Measurements from ENCODE around the gene GLCCI1. TPM values are rescaled to one million over a fixed set of nuclear protein-coding genes. Genes with fewer than 3 reads are reported as not detected.
A peak's percentile ranks its signal among the peaks of the same experiment; 100 is the strongest.
"Not testable (repeated sequence)": the region's sequence is repeated elsewhere in the genome, so short reads cannot be mapped to it uniquely, and the experiment has no call there.

GLCCI1 gene
- total and polyA plus RNA-seq, 4 experiments from 2014 or later: 10.4 to 49.7 (median 34.3) TPM

GRCh38 chr7:8057566-8057965 lies 89.0 kb downstream of the GLCCI1 start:
- H3K9me3 ChIP-seq (ENCODE audit: control insufficient read depth in 1 of 2, low read length in 2 of 2): no peaks in the 10 kb centered on the region
- no peak overlapping the region for H3K27ac ChIP-seq (ENCODE audit: low read depth, low read length)
- intact Hi-C loops (cut with micrococcal nuclease): no loop called here
- CTCF ChIA-PET (ENCODE audit: partially characterized antibody): no interaction called here
- Mint-ChIP-seq H3K9me3 (peaks cover 0 to 2% (median 0%) of the 10 kb centered on the region in 8 donors), H3K36me3 (peaks cover 48 to 52% of the 10 kb centered on the region in 2 donors), H3K27ac (peak overlapping the region in 2 of 7 donors; percentile 2 to 53), H3K4me1 (peaks cover 2 to 13% (median 6%) of the 10 kb centered on the region in 4 donors), H3K4me3 (no peak overlapping the region), H3K27me3 (no peaks in the 10 kb centered on the region)
- POLR2A ChIA-PET (ENCODE audit: partially characterized antibody): no interaction called here
- no peak for DNase-seq
- no peaks in the 10 kb centered on the region for H3K36me3 ChIP-seq (ENCODE audit: insufficient read depth, low read length)
- H3K27me3 ChIP-seq (ENCODE audit: insufficient read depth, low read length): no peaks in the 10 kb centered on the region
- H3K4me3 ChIP-seq (ENCODE audit: low read length in 2 of 2): no peak overlapping the region
- no peaks in the 10 kb centered on the region for H3K4me1 ChIP-seq (ENCODE audit: insufficient read depth, low read length)

- Mint-ChIP-seq H3K36me3 (peaks cover 56 to 59% of the 10 kb centered on the region in 2 donors), H3K27ac (peak overlapping the region in 1 of 7 donors; percentile 29), H3K4me3 (no peak overlapping the region), H3K27me3 (no peaks in the 10 kb centered on the region), H3K9me3 (peaks cover 0 to 4% (median 0%) of the 10 kb centered on the region in 8 donors), H3K4me1 (peaks cover 4 to 11% (median 11%) of the 10 kb centered on the region in 4 donors)
- H3K36me3 ChIP-seq (ENCODE audit: insufficient read depth, low read length): no peaks in the 10 kb centered on the region
- no peak overlapping the region for H3K4me3 ChIP-seq (ENCODE audit: low read length in 2 of 2)
- H3K4me1 ChIP-seq (ENCODE audit: insufficient read depth, low read length): no peaks in the 10 kb centered on the region
- intact Hi-C loops (cut with micrococcal nuclease): no loop called here
- H3K9me3 ChIP-seq (ENCODE audit: control insufficient read depth in 1 of 2, low read length in 2 of 2): no peaks in the 10 kb centered on the region
- H3K27ac ChIP-seq (ENCODE audit: low read depth, low read length): no peak overlapping the region
- CTCF ChIA-PET (ENCODE audit: partially characterized antibody): no interaction called here
- POLR2A ChIA-PET (ENCODE audit: partially characterized antibody): no interaction called here
- no peak for DNase-seq
- H3K27me3 ChIP-seq (ENCODE audit: insufficient read depth, low read length): no peaks in the 10 kb centered on the region
Observed at GRCh38 chr7:8058322-8058721, 89.7 kb downstream of the GLCCI1 start.

GRCh38 chr7:8058852-8059251 lies 90.3 kb downstream of the GLCCI1 start:
- Histone ChIP-seq H3K4me3 (ENCODE audit: low read length in 2 of 2) (no peak overlapping the region), H3K27ac (ENCODE audit: low read depth, low read length) (no peak overlapping the region), H3K36me3 (ENCODE audit: insufficient read depth, low read length) (no peaks in the 10 kb centered on the region), H3K4me1 (ENCODE audit: insufficient read depth, low read length) (peaks cover 5% of the 10 kb centered on the region), H3K9me3 (ENCODE audit: control insufficient read depth in 1 of 2, low read length in 2 of 2) (no peaks in the 10 kb centered on the region), H3K27me3 (ENCODE audit: insufficient read depth, low read length) (no peaks in the 10 kb centered on the region)
- intact Hi-C loops (cut with micrococcal nuclease): no loop called here
- DNase-seq: no peak
- Mint-ChIP-seq H3K27ac (no peak overlapping the region), H3K9me3 (peaks cover 0 to 4% (median 1%) of the 10 kb centered on the region in 8 donors), H3K36me3 (peaks cover 61 to 64% of the 10 kb centered on the region in 2 donors), H3K4me1 (peaks cover 9 to 17% (median 14%) of the 10 kb centered on the region in 4 donors), H3K27me3 (no peaks in the 10 kb centered on the region), H3K4me3 (no peak overlapping the region)
- CTCF ChIA-PET (ENCODE audit: partially characterized antibody): no interaction called here
- POLR2A ChIA-PET (ENCODE audit: partially characterized antibody): no interaction called here

- no peak overlapping the region for H3K4me3 Mint-ChIP-seq
- no peaks in the 10 kb centered on the region for H3K27me3 Mint-ChIP-seq
- H3K36me3 Mint-ChIP-seq: peaks cover 71 to 72% of the 10 kb centered on the region in 2 donors
- no peaks in the 10 kb centered on the region for H3K27me3 ChIP-seq (ENCODE audit: insufficient read depth, low read length)
- no peak overlapping the region for H3K4me3 ChIP-seq (ENCODE audit: low read length in 2 of 2)
- POLR2A ChIA-PET (ENCODE audit: partially characterized antibody): no interaction called here
- intact Hi-C loops (cut with micrococcal nuclease): no loop called here
- H3K4me1 Mint-ChIP-seq: peaks cover 17 to 28% (median 24%) of the 10 kb centered on the region in 4 donors
- peak overlapping the region in 2 of 7 donors; percentile 14 to 38 for H3K27ac Mint-ChIP-seq
- DNase-seq: no peak
- no peaks in the 10 kb centered on the region for H3K9me3 ChIP-seq (ENCODE audit: control insufficient read depth in 1 of 2, low read length in 2 of 2)
- H3K9me3 Mint-ChIP-seq: peaks cover 0 to 5% (median 2%) of the 10 kb centered on the region in 8 donors
- H3K27ac ChIP-seq (ENCODE audit: low read depth, low read length): no peak overlapping the region
- peaks cover 6% of the 10 kb centered on the region for H3K4me1 ChIP-seq (ENCODE audit: insufficient read depth, low read length)
- H3K36me3 ChIP-seq (ENCODE audit: insufficient read depth, low read length): no peaks in the 10 kb centered on the region
- CTCF ChIA-PET (ENCODE audit: partially characterized antibody): no interaction called here
Observed at GRCh38 chr7:8060241-8060640, 91.6 kb downstream of the GLCCI1 start.

- H3K36me3 ChIP-seq (ENCODE audit: insufficient read depth, low read length); intact Hi-C loops (cut with micrococcal nuclease); H3K9me3 Mint-ChIP-seq; H3K4me3 ChIP-seq (ENCODE audit: low read length in 2 of 2); H3K27ac ChIP-seq (ENCODE audit: low read depth, low read length); H3K9me3 ChIP-seq (ENCODE audit: control insufficient read depth in 1 of 2, low read length in 2 of 2); H3K27me3 Mint-ChIP-seq; H3K27me3 ChIP-seq (ENCODE audit: insufficient read depth, low read length): not testable (repeated sequence)
- CTCF ChIA-PET (ENCODE audit: partially characterized antibody): interaction anchor here (1.3 kb wide), 1 partner anchor 12 kb away, joined by 4 read pairs; no protein-coding TSS in a partner anchor
- POLR2A ChIA-PET (ENCODE audit: partially characterized antibody): interaction anchor here (0.6 kb wide), 1 partner anchor 73 kb away, joined by 3 read pairs; no protein-coding TSS in a partner anchor
- Mint-ChIP-seq H3K4me1 (peaks cover 35 to 51% (median 43%) of the 10 kb centered on the region in 4 donors), H3K27ac (peak overlapping the region in 4 of 7 donors; percentile 8 to 80 (median 32)), H3K36me3 (peaks cover 58 to 70% of the 10 kb centered on the region in 2 donors), H3K4me3 (peak overlapping the region in 2 of 8 donors; percentile 26 to 33)
- peak in 2 of 5 donors; percentile 12 to 18 for DNase-seq
- H3K4me1 ChIP-seq (ENCODE audit: insufficient read depth, low read length): peaks cover 17% of the 10 kb centered on the region
Observed at GRCh38 chr7:8063300-8063699, 94.7 kb downstream of the GLCCI1 start.

- Histone ChIP-seq H3K9me3 (ENCODE audit: control insufficient read depth in 1 of 2, low read length in 2 of 2) (no peaks in the 10 kb centered on the region), H3K4me3 (ENCODE audit: low read length in 2 of 2) (no peak overlapping the region), H3K27ac (ENCODE audit: low read depth, low read length) (no peak overlapping the region), H3K4me1 (ENCODE audit: insufficient read depth, low read length) (peaks cover 21% of the 10 kb centered on the region), H3K36me3 (ENCODE audit: insufficient read depth, low read length) (no peaks in the 10 kb centered on the region), H3K27me3 (ENCODE audit: insufficient read depth, low read length) (no peaks in the 10 kb centered on the region)
- Mint-ChIP-seq H3K4me3 (peak overlapping the region in 2 of 8 donors; percentile 26 to 33), H3K27me3 (no peaks in the 10 kb centered on the region), H3K9me3 (peaks cover 0 to 5% (median 2%) of the 10 kb centered on the region in 8 donors), H3K4me1 (peaks cover 39 to 55% (median 47%) of the 10 kb centered on the region in 4 donors), H3K27ac (peak overlapping the region in 3 of 7 donors; percentile 28 to 80 (median 35)), H3K36me3 (peaks cover 61 to 73% of the 10 kb centered on the region in 2 donors)
- no peak for DNase-seq
- intact Hi-C loops (cut with micrococcal nuclease): no loop called here
- ChIA-PET POLR2A (ENCODE audit: partially characterized antibody) (no interaction called here), CTCF (ENCODE audit: partially characterized antibody) (interaction anchor here (1.3 kb wide), 1 partner anchor 11 kb away, joined by 4 read pairs; no protein-coding TSS in a partner anchor)
Observed at GRCh38 chr7:8063706-8064297, 95.2 kb downstream of the GLCCI1 start.

- ChIA-PET POLR2A (ENCODE audit: partially characterized antibody) (no interaction called here), CTCF (ENCODE audit: partially characterized antibody) (interaction anchor here (1.3 kb wide), 1 partner anchor 10 kb away, joined by 4 read pairs; no protein-coding TSS in a partner anchor)
- no peak overlapping the region for H3K4me3 Mint-ChIP-seq
- H3K36me3 Mint-ChIP-seq: peaks cover 53 to 75% of the 10 kb centered on the region in 2 donors
- peak overlapping the region in 1 of 7 donors; percentile 8 for H3K27ac Mint-ChIP-seq
- H3K4me1 ChIP-seq (ENCODE audit: insufficient read depth, low read length): peaks cover 21% of the 10 kb centered on the region
- no peaks in the 10 kb centered on the region for H3K36me3 ChIP-seq (ENCODE audit: insufficient read depth, low read length)
- H3K27me3 ChIP-seq (ENCODE audit: insufficient read depth, low read length): no peaks in the 10 kb centered on the region
- DNase-seq: no peak
- H3K27me3 Mint-ChIP-seq: no peaks in the 10 kb centered on the region
- H3K9me3 Mint-ChIP-seq: peaks cover 0 to 5% (median 2%) of the 10 kb centered on the region in 8 donors
- no peak overlapping the region for H3K27ac ChIP-seq (ENCODE audit: low read depth, low read length)
- peaks cover 41 to 58% (median 48%) of the 10 kb centered on the region in 4 donors for H3K4me1 Mint-ChIP-seq
- intact Hi-C loops (cut with micrococcal nuclease): no loop called here
- H3K4me3 ChIP-seq (ENCODE audit: low read length in 2 of 2): no peak overlapping the region
- no peaks in the 10 kb centered on the region for H3K9me3 ChIP-seq (ENCODE audit: control insufficient read depth in 1 of 2, low read length in 2 of 2)
Observed at GRCh38 chr7:8064828-8065227, 96.2 kb downstream of the GLCCI1 start.
